Stomach (tissue), 19 donors: Measurements from ENCODE around the gene WDR62. TPM values are rescaled to one million over a fixed set of nuclear protein-coding genes. Genes with fewer than 3 reads are reported as not detected.

ENCODE experiments used
- DNase-seq, 2 donors: peaks; one replicate each; pipeline versions ENCODE4 v3.0.0 to v3.0.0-alpha.2; 2013 to 2019
- H3K27ac ChIP-seq, 5 donors: fragments of 200-600 bp in 4 of 5; sonication (generic) in 4 of 5; one replicate each; pipeline ENCODE4 v1.5.1; 2013 to 2019; ENCODE audit warnings: mild to moderate bottlenecking in 1 of 5, moderate library complexity in 1 of 5
- H3K27me3 ChIP-seq, 3 donors: fragments of 200-600 bp; sonication (generic); one replicate each; pipeline ENCODE4 v1.5.1; 2017 to 2019; ENCODE audit warnings: mixed run types in 1 of 3
- H3K36me3 ChIP-seq, 4 donors: fragments of 200-600 bp; sonication (generic); 1 replicate in 3 of 4; 2 replicates in 1 of 4; pipeline ENCODE4 v1.5.1; 2016 to 2019
- H3K4me1 ChIP-seq, 4 donors: fragments of 200-600 bp; sonication (generic); one replicate each; pipeline ENCODE4 v1.5.1; 2016 to 2019
- H3K4me3 ChIP-seq, 4 donors: fragments of 200-600 bp; sonication (generic) in 3 of 4; one replicate each; pipeline ENCODE4 v1.5.1; 2016 to 2019; ENCODE audit warnings: mild to moderate bottlenecking in 1 of 4
- H3K9me3 ChIP-seq, 4 donors: fragments of 200-600 bp; sonication (generic); one replicate each; pipeline ENCODE4 v1.5.1; 2016 to 2019
- EP300 ChIP-seq: sonication (generic); formaldehyde crosslinking; IDR thresholded peaks from one replicate; pipeline ENCODE4 v1.6.1; 2017; ENCODE audit warnings: antibody characterized with exemption
- POLR2A ChIP-seq, 4 donors: fragments of 450-650 bp; IDR thresholded peaks; one replicate each; pipeline ENCODE4 v1.6.1; 2016; ENCODE audit warnings: antibody characterized with exemption in 4 of 4, control low read depth in 2 of 4, mild to moderate bottlenecking in 1 of 4, moderate library complexity in 1 of 4
- POLR2AphosphoS5 ChIP-seq, 3 donors: sonication (generic); formaldehyde crosslinking; IDR thresholded peaks; one replicate each; pipeline ENCODE4 v1.6.1; 2016; ENCODE audit warnings: antibody characterized with exemption in 3 of 3
- WGBS, 5 donors: extraction: QIAGEN DNeasy Blood & Tissue Kit in 3 of 5; methylation state at CpG; one replicate each; pipeline versions ENCODE4 v1.1.5 to v1.1.7; 2013 to 2018; 5-methylcytosine and 5-hydroxymethylcytosine counted together
- intact Hi-C: fragments of 100-400 bp; cut with DNase I; formaldehyde crosslinking; loops from one replicate; pipeline ENCODE4 v1.15.1; 2023; ENCODE audit warnings: low total_unique reads
- long read RNA-seq, 10 donors: transcript quantifications; one replicate each; lab custom pipeline, GENCODE V29; 2026
- polyA plus RNA-seq, 3 donors: library from polyadenylated mRNA; stranded (reverse); fragments of 200-250 nt; gene quantifications; one replicate each; pipeline ENCODE4 v1.2.3, GENCODE V29; 2013
- total RNA-seq, 5 donors: library from RNA; depleted of rRNA; stranded (reverse); fragments of >200 nt; gene quantifications; one replicate each; pipeline versions ENCODE4 v1.1.0 to v1.2.3, GENCODE V29; 2014 to 2016
- TF ChIP-seq, protein P1 (sequence below), 7 experiments: fragments of 450-650 bp in 4 of 7; fragments of 200-600 bp in 3 of 7; sonication (generic) in 3 of 7; IDR thresholded peaks; one replicate each; pipeline ENCODE4 v1.5.1; 2016 to 2019; ENCODE audit warnings: antibody characterized with exemption in 7 of 7, control low read depth in 2 of 7, mild to moderate bottlenecking in 1 of 7
- donor health status: healthy with polysubstance abuse.
- donor health status: Bipolar disorder and iron deficiency.
- donor health status: healthy.

Gene WDR62
- total RNA-seq (10 to 100 TPM in 1 of 5 donors, 1 to 10 TPM in 3, under 1 TPM in 1; 0.29 to 15.2 (median 2.7) TPM), polyA plus RNA-seq (1 to 10 TPM in 2 of 3 donors, under 1 TPM in 1; 0.31 to 1.3 (median 1.2) TPM)
- long read RNA-seq, donor 1: 0 reads
- long read RNA-seq, donor 2, partial matches to known transcripts: 74 of 74 reads
- long read RNA-seq, donor 2, other reads (novel, unspliced or antisense): 0 of 74 reads
- long read RNA-seq, donor 3: 0 reads
- long read RNA-seq, donor 4: 0 reads
- long read RNA-seq, donor 5: 0 reads
- long read RNA-seq, donor 6: 0 reads
- long read RNA-seq, donor 7: 0 reads
- long read RNA-seq, donor 8: 0 reads
- long read RNA-seq, donor 9: 0 reads
- long read RNA-seq, donor 10: 0 reads

DNA sequence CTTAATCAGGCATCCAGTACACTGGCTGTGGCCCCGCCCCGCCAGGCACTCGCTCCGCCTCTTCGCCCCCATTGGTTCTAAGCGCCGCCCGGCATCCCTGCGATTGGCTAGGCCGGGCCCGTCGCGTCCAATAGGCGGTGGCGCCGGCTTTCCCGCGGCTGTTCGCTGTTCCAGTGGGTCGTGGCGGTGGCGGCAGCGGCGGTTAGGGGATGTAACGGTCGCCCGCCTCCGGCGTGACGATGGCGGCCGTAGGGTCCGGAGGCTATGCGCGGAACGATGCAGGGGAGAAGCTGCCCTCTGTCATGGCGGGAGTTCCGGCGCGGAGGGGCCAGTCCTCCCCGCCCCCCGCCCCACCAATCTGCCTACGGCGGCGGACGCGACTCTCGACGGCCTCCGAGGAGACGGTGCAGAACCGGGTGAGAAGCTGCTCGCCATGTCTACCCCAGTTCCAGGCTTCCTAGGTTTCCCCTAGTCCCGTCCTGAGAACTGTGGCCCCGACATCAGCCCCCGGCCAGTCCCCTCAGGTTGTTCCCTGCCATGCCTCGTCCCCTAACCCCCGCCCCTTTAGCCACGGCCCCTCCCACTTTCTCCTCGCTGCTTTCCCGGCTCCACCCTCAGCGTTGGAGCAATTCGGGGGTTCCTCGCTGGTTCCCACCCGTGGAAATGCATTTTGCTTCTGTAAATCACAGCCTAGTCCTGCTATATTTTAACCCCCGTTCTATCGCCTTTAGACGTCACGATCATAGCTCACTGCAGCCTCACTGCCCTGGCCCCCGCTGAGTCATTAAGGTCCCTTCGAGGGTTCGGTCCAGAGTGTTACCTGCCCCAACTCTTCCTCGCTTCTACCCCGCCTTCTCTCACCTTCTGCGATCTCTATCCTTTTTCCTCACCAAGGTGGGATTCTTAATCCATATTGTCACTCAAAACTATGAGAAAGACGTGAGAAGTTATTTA lies at the start of gene WDR62:
Gene WDR62 (plus strand): TSS at position 165 of the 954 bp plus-strand sequence. CDS start 75 bp downstream, at position 240.
- Histone ChIP-seq H3K4me3 (peak within 1 kb of the TSS; percentile 67 to 84 (median 78)), H3K9me3 (no peaks in the 10 kb centered on the region), H3K27me3 (no peaks in the 10 kb centered on the region), H3K36me3 (peaks cover 0 to 2% (median 0%) of the 10 kb centered on the region in 4 donors), H3K27ac (peak within 1 kb of the TSS; percentile 92 to 98 (median 96)), H3K4me1 (peaks cover 11 to 27% (median 24%) of the 10 kb centered on the region in 4 donors)
- 0 to 2% (median 1%) methylated on average over 23 to 76 of the region's 76 CpGs for WGBS, 5 donors
- no peak for TF ChIP-seq POLR2AphosphoS5 (IDR thresholded peaks at IDR 0.05)
- TF ChIP-seq POLR2A (IDR thresholded peaks at IDR 0.05): no peak
- peak; percentile 94 to 97 for DNase-seq
- intact Hi-C loops: no loop called here

DNA sequence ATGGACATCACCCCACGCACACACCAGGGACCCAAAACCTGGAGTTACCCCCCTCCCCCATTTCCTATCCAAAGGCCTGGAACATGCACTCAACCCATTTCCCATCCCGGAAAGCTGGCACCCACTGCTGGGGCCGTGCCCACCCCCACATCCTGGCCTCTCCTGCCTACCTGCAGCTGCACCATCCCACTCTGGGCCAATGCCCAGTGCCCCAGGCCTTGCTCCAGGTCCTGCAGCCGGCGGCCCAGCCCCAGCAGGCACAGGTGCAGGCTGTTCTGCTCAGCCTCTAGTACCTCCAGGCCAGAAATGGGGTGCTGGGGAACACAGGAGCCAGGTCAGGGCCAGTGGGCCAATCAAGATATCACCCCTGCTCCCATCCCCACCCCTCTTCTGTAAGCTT lies 47.7 kb upstream of the WDR62 start:
- intact Hi-C loops: no loop called here
- Histone ChIP-seq H3K36me3 (peaks cover 0 to 19% (median 11%) of the 10 kb centered on the region in 4 donors), H3K4me3 (no peak overlapping the region), H3K27me3 (no peaks in the 10 kb centered on the region), H3K27ac (no peak overlapping the region), H3K4me1 (peaks cover 11 to 28% (median 19%) of the 10 kb centered on the region in 4 donors), H3K9me3 (no peaks in the 10 kb centered on the region)
- TF ChIP-seq POLR2A (IDR thresholded peaks at IDR 0.05) (no peak), EP300 (no peak), POLR2AphosphoS5 (IDR thresholded peaks at IDR 0.05) (no peak)
- TF ChIP-seq, protein P1, sequence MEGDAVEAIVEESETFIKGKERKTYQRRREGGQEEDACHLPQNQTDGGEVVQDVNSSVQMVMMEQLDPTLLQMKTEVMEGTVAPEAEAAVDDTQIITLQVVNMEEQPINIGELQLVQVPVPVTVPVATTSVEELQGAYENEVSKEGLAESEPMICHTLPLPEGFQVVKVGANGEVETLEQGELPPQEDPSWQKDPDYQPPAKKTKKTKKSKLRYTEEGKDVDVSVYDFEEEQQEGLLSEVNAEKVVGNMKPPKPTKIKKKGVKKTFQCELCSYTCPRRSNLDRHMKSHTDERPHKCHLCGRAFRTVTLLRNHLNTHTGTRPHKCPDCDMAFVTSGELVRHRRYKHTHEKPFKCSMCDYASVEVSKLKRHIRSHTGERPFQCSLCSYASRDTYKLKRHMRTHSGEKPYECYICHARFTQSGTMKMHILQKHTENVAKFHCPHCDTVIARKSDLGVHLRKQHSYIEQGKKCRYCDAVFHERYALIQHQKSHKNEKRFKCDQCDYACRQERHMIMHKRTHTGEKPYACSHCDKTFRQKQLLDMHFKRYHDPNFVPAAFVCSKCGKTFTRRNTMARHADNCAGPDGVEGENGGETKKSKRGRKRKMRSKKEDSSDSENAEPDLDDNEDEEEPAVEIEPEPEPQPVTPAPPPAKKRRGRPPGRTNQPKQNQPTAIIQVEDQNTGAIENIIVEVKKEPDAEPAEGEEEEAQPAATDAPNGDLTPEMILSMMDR (IDR thresholded peaks at IDR 0.05): no peak
- DNase-seq: no peak
- WGBS, 5 donors: 65 to 82% (median 77%) methylated on average over 5 of the region's 5 CpGs

DNA sequence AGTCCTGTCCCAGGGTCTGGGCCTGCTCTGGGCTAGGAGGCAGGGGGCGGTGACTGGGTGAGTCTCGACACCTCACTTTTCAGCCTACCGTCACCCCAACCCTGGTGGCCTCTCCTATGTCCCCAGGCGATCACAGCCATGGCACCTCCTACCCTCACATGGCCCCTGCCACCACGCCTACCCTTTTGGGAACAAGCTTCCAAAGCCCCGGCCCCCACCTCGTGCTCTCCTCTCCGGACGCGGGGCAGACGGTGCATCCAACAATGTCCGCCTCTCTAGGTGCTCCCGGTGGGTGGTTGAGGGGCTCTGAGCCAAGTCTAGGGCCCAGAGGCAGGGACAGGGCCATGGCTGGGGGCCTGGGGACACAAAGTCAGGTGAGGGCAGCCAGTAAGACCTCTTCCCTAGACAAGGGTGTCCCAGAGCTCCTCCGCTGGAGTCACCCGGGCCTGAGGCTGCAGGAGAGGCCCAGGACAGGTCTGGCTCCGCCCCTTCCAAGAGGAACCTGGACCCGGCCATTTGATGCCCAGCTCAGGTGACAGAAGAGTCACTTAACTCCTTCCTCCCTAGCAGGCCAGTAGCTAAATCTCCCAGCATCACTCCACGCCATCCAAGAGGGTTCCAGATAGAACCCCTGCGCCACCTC lies 46.2 kb upstream of the WDR62 start, which contains the start of gene SYNE4:
Gene SYNE4 (minus strand): TSS at position 478 of the 643 bp plus-strand sequence. CDS start 132 bp downstream, at position 346.
- Histone ChIP-seq H3K4me1 (peaks cover 15 to 37% (median 27%) of the 10 kb centered on the region in 4 donors), H3K36me3 (peaks cover 0 to 10% (median 8%) of the 10 kb centered on the region in 4 donors), H3K4me3 (peak within 1 kb of the TSS; percentile 38 to 48 (median 46)), H3K27me3 (no peaks in the 10 kb centered on the region), H3K27ac (peak within 1 kb of the TSS; percentile 47 to 84 (median 77)), H3K9me3 (no peaks in the 10 kb centered on the region)
- TF ChIP-seq EP300: no peak
- TF ChIP-seq POLR2AphosphoS5 (IDR thresholded peaks at IDR 0.05): peak in 2 of 3 donors; percentile 22 to 34
- no peak for TF ChIP-seq POLR2A (IDR thresholded peaks at IDR 0.05)
- TF ChIP-seq, protein P1 (IDR thresholded peaks at IDR 0.05): no peak
- intact Hi-C loops: no loop called here
- DNase-seq: peak; percentile 78 to 81
- WGBS, 5 donors: 21 to 39% (median 32%) methylated on average over 16 to 19 of the region's 19 CpGs

DNA sequence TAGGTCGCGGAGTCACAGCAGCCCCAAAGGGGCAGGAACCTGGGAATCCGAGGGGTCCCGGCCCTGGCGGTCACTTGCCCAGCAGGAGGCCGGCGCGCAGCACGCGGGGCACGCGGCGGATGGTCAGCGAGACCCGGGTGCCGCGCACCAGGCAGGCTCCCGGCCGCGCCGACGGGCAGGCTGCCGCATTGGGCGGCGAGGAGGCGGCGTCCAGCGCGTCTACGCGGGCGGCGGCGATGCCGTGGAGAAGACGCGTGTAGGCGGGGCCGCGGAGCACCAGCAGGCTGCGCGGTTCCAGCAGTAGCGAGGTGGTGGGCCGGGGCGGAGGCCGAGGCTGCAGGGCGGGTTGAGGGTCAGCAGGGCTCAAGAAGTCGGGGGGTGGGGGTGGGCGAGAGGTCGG lies 45.5 kb upstream of the WDR62 start:
- 1 to 2% (median 1%) methylated on average over 19 to 50 of the region's 50 CpGs for WGBS, 5 donors
- H3K27ac ChIP-seq: peak overlapping the region; percentile 18 to 84 (median 77)
- peak; percentile 72 to 90 for DNase-seq
- intact Hi-C loops: no loop called here
- H3K36me3 ChIP-seq: peaks cover 0 to 7% (median 2%) of the 10 kb centered on the region in 4 donors
- TF ChIP-seq POLR2AphosphoS5 (IDR thresholded peaks at IDR 0.05): peak; percentile 23 to 66 (median 51)
- TF ChIP-seq, protein P1 (IDR thresholded peaks at IDR 0.05): no peak
- TF ChIP-seq EP300: no peak
- TF ChIP-seq POLR2A (IDR thresholded peaks at IDR 0.05): no peak
- no peaks in the 10 kb centered on the region for H3K27me3 ChIP-seq
- peaks cover 17 to 41% (median 30%) of the 10 kb centered on the region in 4 donors for H3K4me1 ChIP-seq
- no peaks in the 10 kb centered on the region for H3K9me3 ChIP-seq
- H3K4me3 ChIP-seq: peak overlapping the region; percentile 38 to 48 (median 46)
